ENCODE data around the gene CDC42.

CDC42 gene

DNA sequence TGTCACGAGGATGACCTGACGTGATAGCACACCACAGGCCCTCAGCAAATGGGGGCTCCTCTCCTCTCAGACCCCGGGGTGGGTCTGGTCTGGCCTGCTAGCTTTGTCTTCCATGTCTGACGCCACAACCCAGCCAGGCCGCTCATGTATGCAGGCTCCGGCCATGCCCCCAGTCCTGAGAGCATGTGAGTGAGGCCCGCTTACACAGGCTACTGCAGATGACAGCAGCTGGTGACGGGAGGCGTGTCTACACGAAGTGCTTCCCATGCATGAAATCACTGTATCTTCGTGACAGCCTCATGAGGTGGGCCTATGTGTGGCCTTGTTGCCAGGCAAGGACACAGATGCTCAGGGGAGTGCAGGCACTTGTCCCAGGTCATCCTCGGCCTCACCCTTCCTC is 74.0 kb downstream of the CDC42 start:
- no peak for TF ChIP-seq EZH2phosphoT487 (IDR thresholded peaks at IDR 0.05; ENCODE audit: borderline replicate concordance)
- TF ChIP-seq, protein P1, sequence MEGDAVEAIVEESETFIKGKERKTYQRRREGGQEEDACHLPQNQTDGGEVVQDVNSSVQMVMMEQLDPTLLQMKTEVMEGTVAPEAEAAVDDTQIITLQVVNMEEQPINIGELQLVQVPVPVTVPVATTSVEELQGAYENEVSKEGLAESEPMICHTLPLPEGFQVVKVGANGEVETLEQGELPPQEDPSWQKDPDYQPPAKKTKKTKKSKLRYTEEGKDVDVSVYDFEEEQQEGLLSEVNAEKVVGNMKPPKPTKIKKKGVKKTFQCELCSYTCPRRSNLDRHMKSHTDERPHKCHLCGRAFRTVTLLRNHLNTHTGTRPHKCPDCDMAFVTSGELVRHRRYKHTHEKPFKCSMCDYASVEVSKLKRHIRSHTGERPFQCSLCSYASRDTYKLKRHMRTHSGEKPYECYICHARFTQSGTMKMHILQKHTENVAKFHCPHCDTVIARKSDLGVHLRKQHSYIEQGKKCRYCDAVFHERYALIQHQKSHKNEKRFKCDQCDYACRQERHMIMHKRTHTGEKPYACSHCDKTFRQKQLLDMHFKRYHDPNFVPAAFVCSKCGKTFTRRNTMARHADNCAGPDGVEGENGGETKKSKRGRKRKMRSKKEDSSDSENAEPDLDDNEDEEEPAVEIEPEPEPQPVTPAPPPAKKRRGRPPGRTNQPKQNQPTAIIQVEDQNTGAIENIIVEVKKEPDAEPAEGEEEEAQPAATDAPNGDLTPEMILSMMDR (conservative IDR thresholded peaks at IDR 0.05; ENCODE audit: low read length) = no peak
- Histone ChIP-seq H3K4me1 (ENCODE audit: insufficient read depth, low read length, poor library complexity, severe bottlenecking) (no peaks in the 10 kb centered on the region), H3K4me3 (ENCODE audit: low read length, poor library complexity, severe bottlenecking) (no peak overlapping the region), H3K9me3 (ENCODE audit: insufficient read depth, low read depth, low read length) (no peaks in the 10 kb centered on the region), H3K9ac (ENCODE audit: low read depth, low read length, poor library complexity, severe bottlenecking) (no peak overlapping the region), H3K4me2 (ENCODE audit: low read depth, low read length, poor library complexity, severe bottlenecking) (no peak overlapping the region), H3F3A (ENCODE audit: low read depth) (no peaks in the 10 kb centered on the region), H3K36me3 (ENCODE audit: insufficient read depth, low read length) (no peaks in the 10 kb centered on the region), H3K27me3 (ENCODE audit: insufficient read depth, low read length, poor library complexity, severe bottlenecking) (no peaks in the 10 kb centered on the region), H3K79me2 (ENCODE audit: insufficient read depth, low read length) (no peaks in the 10 kb centered on the region), H4K20me1 (ENCODE audit: insufficient read depth, low read length, poor library complexity, severe bottlenecking) (no peaks in the 10 kb centered on the region), H3K9me2 (replicated peaks; ENCODE audit: low read depth, low read length) (no peaks in the 10 kb centered on the region), H2AFZ (ENCODE audit: low read length) (no peak overlapping the region)

DNA sequence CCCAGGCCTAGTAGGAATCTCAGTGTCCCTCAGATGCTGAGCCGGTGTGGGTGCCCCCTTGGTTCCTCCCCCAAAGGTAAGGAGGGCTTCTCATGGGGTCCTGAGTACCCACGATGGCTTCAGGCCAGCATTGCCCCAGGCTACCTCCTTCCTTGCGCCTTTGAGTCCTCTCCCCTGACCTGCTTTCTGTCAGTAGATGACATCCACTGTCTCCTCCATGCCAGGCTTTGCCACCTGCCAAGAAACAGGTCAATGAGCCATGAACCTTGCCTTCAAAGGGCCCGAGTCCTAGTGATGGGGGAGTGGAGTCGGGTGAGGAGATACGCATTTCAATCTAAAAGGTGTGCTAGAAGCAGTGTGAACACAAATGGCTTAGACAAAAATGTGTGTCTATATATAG is 74.7 kb downstream of the CDC42 start:
- Histone ChIP-seq H3K27me3 (ENCODE audit: insufficient read depth, low read length, poor library complexity, severe bottlenecking) (no peaks in the 10 kb centered on the region), H3F3A (ENCODE audit: low read depth) (no peaks in the 10 kb centered on the region), H3K4me2 (ENCODE audit: low read depth, low read length, poor library complexity, severe bottlenecking) (no peak overlapping the region), H4K20me1 (ENCODE audit: insufficient read depth, low read length, poor library complexity, severe bottlenecking) (no peaks in the 10 kb centered on the region), H3K79me2 (ENCODE audit: insufficient read depth, low read length) (no peaks in the 10 kb centered on the region), H3K9me2 (replicated peaks; ENCODE audit: low read depth, low read length) (no peaks in the 10 kb centered on the region), H3K9ac (ENCODE audit: low read depth, low read length, poor library complexity, severe bottlenecking) (no peak overlapping the region), H2AFZ (ENCODE audit: low read length) (no peak overlapping the region), H3K4me3 (ENCODE audit: low read length, poor library complexity, severe bottlenecking) (no peak overlapping the region), H3K9me3 (ENCODE audit: insufficient read depth, low read depth, low read length) (no peaks in the 10 kb centered on the region), H3K36me3 (ENCODE audit: insufficient read depth, low read length) (no peaks in the 10 kb centered on the region), H3K4me1 (ENCODE audit: insufficient read depth, low read length, poor library complexity, severe bottlenecking) (no peaks in the 10 kb centered on the region)
- TF ChIP-seq, protein P1 (conservative IDR thresholded peaks at IDR 0.05; ENCODE audit: low read length) = no peak
- TF ChIP-seq EZH2phosphoT487 (IDR thresholded peaks at IDR 0.05; ENCODE audit: borderline replicate concordance) = no peak

DNA sequence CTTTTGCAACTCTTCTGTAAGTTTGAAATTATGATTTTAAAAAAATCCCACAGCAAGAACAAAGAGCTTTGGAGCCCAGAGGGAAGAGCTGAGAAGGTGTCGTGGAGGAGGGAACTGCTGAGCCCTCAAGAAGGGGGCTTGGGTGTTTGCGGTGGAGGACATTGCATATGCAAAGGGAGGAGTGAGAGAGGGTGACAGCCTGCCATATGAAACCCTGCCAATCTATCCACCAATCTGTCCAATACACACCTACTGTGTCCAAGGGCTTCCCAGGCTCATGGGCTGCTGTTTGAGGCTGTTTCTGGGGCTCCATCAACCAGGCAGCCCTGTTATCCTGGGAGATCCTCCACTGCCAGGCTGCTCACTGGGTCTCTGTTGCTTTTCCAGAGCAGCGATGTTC is 75.2 kb downstream of the CDC42 start:
- no peaks in the 10 kb centered on the region for H3K79me2 ChIP-seq (ENCODE audit: insufficient read depth, low read length)
- no peak for TF ChIP-seq EZH2phosphoT487 (IDR thresholded peaks at IDR 0.05; ENCODE audit: borderline replicate concordance)
- TF ChIP-seq, protein P1 (conservative IDR thresholded peaks at IDR 0.05; ENCODE audit: low read length) = no peak

More for the DNA sequence above, 75.2 kb downstream of the CDC42 start:
- H3F3A ChIP-seq (ENCODE audit: low read depth) = no peaks in the 10 kb centered on the region
- H4K20me1 ChIP-seq (ENCODE audit: insufficient read depth, low read length, poor library complexity, severe bottlenecking) = no peaks in the 10 kb centered on the region
- H3K4me3 ChIP-seq (ENCODE audit: low read length, poor library complexity, severe bottlenecking) = no peak overlapping the region
- no peaks in the 10 kb centered on the region for H3K36me3 ChIP-seq (ENCODE audit: insufficient read depth, low read length)
- H3K9me2 ChIP-seq (replicated peaks; ENCODE audit: low read depth, low read length) = no peaks in the 10 kb centered on the region
- H3K27me3 ChIP-seq (ENCODE audit: insufficient read depth, low read length, poor library complexity, severe bottlenecking) = no peaks in the 10 kb centered on the region
- no peak overlapping the region for H3K9ac ChIP-seq (ENCODE audit: low read depth, low read length, poor library complexity, severe bottlenecking)
- no peaks in the 10 kb centered on the region for H3K4me1 ChIP-seq (ENCODE audit: insufficient read depth, low read length, poor library complexity, severe bottlenecking)
- no peak overlapping the region for H3K4me2 ChIP-seq (ENCODE audit: low read depth, low read length, poor library complexity, severe bottlenecking)
- H2AFZ ChIP-seq (ENCODE audit: low read length) = no peak overlapping the region
- no peaks in the 10 kb centered on the region for H3K9me3 ChIP-seq (ENCODE audit: insufficient read depth, low read depth, low read length)
